Lung (tissue), 12 donors: ENCODE measurements around the gene DHCR24. TPM values are rescaled to one million over a fixed set of nuclear protein-coding genes. Genes with fewer than 3 reads are reported as not detected.
"Not testable (repeated sequence)": the region's sequence is repeated elsewhere in the genome, so short reads cannot be mapped to it uniquely, and the experiment has no call there.

Experiments
- ATAC-seq: fragments of 200-7000 bp; cut with Tn5 transposase; one replicate; pipeline ENCODE4 v1.9.1; 2020; ENCODE audit warnings: moderate number of reproducible peaks; ENCODE audit not compliant: insufficient read depth, low FRiP score
- DNase-seq, 3 donors: peaks; one replicate each; pipeline ENCODE4 v3.0.0-alpha.2; 2013 to 2017
- H3K27ac ChIP-seq, 2 donors: one replicate each; pipeline ENCODE4 v1.5.1; 2013; ENCODE audit warnings: mild to moderate bottlenecking in 2 of 2, moderate library complexity in 2 of 2, control low read depth in 1 of 2, inconsistent platforms in 1 of 2, low read depth in 1 of 2, low read length in 1 of 2
- H3K27me3 ChIP-seq, 3 donors: one replicate each; pipeline ENCODE4 v1.5.1; 2013; ENCODE audit warnings: low read length in 2 of 3; ENCODE audit not compliant: control insufficient read depth in 3 of 3, insufficient read depth in 3 of 3
- H3K36me3 ChIP-seq, 4 donors: one replicate each; pipeline ENCODE4 v1.5.1; 2013; ENCODE audit warnings: low read length in 4 of 4, mild to moderate bottlenecking in 1 of 4, moderate library complexity in 1 of 4; ENCODE audit not compliant: control insufficient read depth in 4 of 4, insufficient read depth in 4 of 4
- H3K4me1 ChIP-seq, 5 donors: one replicate each; pipeline ENCODE4 v1.5.1; 2013; ENCODE audit warnings: low read length in 5 of 5, mild to moderate bottlenecking in 2 of 5, moderate library complexity in 1 of 5; ENCODE audit not compliant: control insufficient read depth in 5 of 5, insufficient read depth in 5 of 5
- H3K4me3 ChIP-seq: one replicate; pipeline ENCODE4 v1.5.1; 2013; ENCODE audit warnings: mild to moderate bottlenecking, control low read depth, moderate library complexity
- H3K9ac ChIP-seq, 2 donors: one replicate each; pipeline ENCODE4 v1.5.1; 2013; ENCODE audit warnings: low read length in 2 of 2, control low read depth in 1 of 2; ENCODE audit not compliant: insufficient read depth in 1 of 2
- H3K9me3 ChIP-seq, 4 donors: one replicate each; pipeline ENCODE4 v1.5.1; 2013; ENCODE audit warnings: low read length in 3 of 4, mild to moderate bottlenecking in 1 of 4, moderate library complexity in 1 of 4; ENCODE audit not compliant: control insufficient read depth in 4 of 4, insufficient read depth in 3 of 4
- CTCF ChIP-seq: IDR thresholded peaks from 2 replicates; pipeline ENCODE4 v1.5.1; 2012; ENCODE audit warnings: mild to moderate bottlenecking; ENCODE audit errors: control extremely low read depth, extremely low read depth
- WGBS, 2 donors: extraction: QIAGEN DNeasy Blood & Tissue Kit; methylation state at CpG; one replicate each; pipeline ENCODE4 v1.1.7; 2013; 5-methylcytosine and 5-hydroxymethylcytosine counted together
- polyA plus RNA-seq, 2 donors: library from polyadenylated mRNA; stranded (reverse); fragments of 200-250 nt; gene quantifications; one replicate each; pipeline ENCODE4 v1.2.1, GENCODE V29; 2013
- total RNA-seq, 2 donors: library from RNA; depleted of rRNA in 1 of 2; stranded (reverse); fragments of >200 nt in 1 of 2; gene quantifications; one replicate each; pipeline ENCODE4 v1.2.1, GENCODE V29; 2014 to 2021
- donor health status: control.
- donor health status: control.
- donor health status: Bipolar disorder and iron deficiency.
- donor health status: healthy.
- donor health status: DM: yes; HTN: yes; CAD: no.

DHCR24 gene
- total and polyA plus RNA-seq, 4 donors, result 269 to 735 (median 436) TPM

- no peaks in the 10 kb centered on the region for H3K36me3 ChIP-seq
- H3K4me3 ChIP-seq, result no peak overlapping the region
- H3K9ac ChIP-seq, result no peak overlapping the region
- peak overlapping the region in 1 of 2 donors; percentile 78 for H3K27ac ChIP-seq
- no peaks in the 10 kb centered on the region for H3K27me3 ChIP-seq
- WGBS, 2 donors, result 73 to 74% methylated on average over 4 of the region's 4 CpGs
- no peaks in the 10 kb centered on the region for H3K9me3 ChIP-seq
- ATAC-seq (no peak), DNase-seq (no peak)
- peaks cover 4 to 14% (median 8%) of the 10 kb centered on the region in 5 donors for H3K4me1 ChIP-seq
- no peak for TF ChIP-seq CTCF
Observed at GRCh38 chr1:54922040-54922761, 35.2 kb upstream of the DHCR24 start.

- 79 to 86% methylated on average over 6 of the region's 6 CpGs for WGBS, 2 donors
- no peak overlapping the region for H3K4me3 ChIP-seq
- no peak for ATAC-seq
- no peak for DNase-seq
- H3K4me1 ChIP-seq, result peaks cover 0 to 5% (median 0%) of the 10 kb centered on the region in 5 donors
- H3K9me3 ChIP-seq, result no peaks in the 10 kb centered on the region
- no peak for TF ChIP-seq CTCF
- no peaks in the 10 kb centered on the region for H3K36me3 ChIP-seq
- H3K27ac ChIP-seq, result peak overlapping the region in 1 of 2 donors; percentile 10
- H3K27me3 ChIP-seq, result no peaks in the 10 kb centered on the region
- peak overlapping the region in 1 of 2 donors; percentile 13 for H3K9ac ChIP-seq
Observed at GRCh38 chr1:54919367-54920359, 32.7 kb upstream of the DHCR24 start.

GRCh38 chr1:54911076-54911475 lies 24.1 kb upstream of the DHCR24 start:
- not testable (repeated sequence) for H3K4me3 ChIP-seq, H3K4me1 ChIP-seq

GRCh38 chr1:54906586-54906985 lies 19.6 kb upstream of the DHCR24 start:
- ATAC-seq (no peak), DNase-seq (no peak)
- Histone ChIP-seq H3K4me1 (no peaks in the 10 kb centered on the region), H3K27ac (no peak overlapping the region), H3K9ac (no peak overlapping the region), H3K4me3 (no peak overlapping the region), H3K27me3 (no peaks in the 10 kb centered on the region), H3K36me3 (no peaks in the 10 kb centered on the region), H3K9me3 (no peaks in the 10 kb centered on the region)
- WGBS, 2 donors, result 88 to 92% methylated on average over 6 of the region's 6 CpGs
- no peak for TF ChIP-seq CTCF

More at GRCh38 chr1:54911076-54911475, 24.1 kb upstream of the DHCR24 start:
- not testable (repeated sequence) for H3K27me3 ChIP-seq, DNase-seq, H3K36me3 ChIP-seq, H3K9me3 ChIP-seq, ATAC-seq, H3K9ac ChIP-seq, H3K27ac ChIP-seq
- WGBS, 2 donors, result 91 to 96% methylated on average over 14 of the region's 14 CpGs
